Upper lobe of left lung (tissue), 4 donors: ENCODE measurements around the gene B4GALNT3.

Experiments used
- CTCF ChIP-seq, 6 experiments: fragments of 450-650 bp in 4 of 6; fragments of 200-600 bp in 2 of 6; sonication (generic) in 2 of 6; IDR thresholded peaks; one replicate each; pipeline ENCODE4 v1.5.1; 2016 to 2019; ENCODE audit warnings: antibody characterized with exemption in 6 of 6
- EP300 ChIP-seq, 4 donors: sonication (generic); formaldehyde crosslinking; IDR thresholded peaks; one replicate each; pipeline ENCODE4 v1.5.1; 2017; ENCODE audit warnings: antibody characterized with exemption in 4 of 4, control low read depth in 2 of 4
- POLR2A ChIP-seq, 4 donors: fragments of 450-650 bp; IDR thresholded peaks; one replicate each; pipeline ENCODE4 v1.5.1; 2016 to 2017; ENCODE audit warnings: antibody characterized with exemption in 4 of 4, mild to moderate bottlenecking in 2 of 4
- POLR2AphosphoS5 ChIP-seq, 2 donors: sonication (generic); formaldehyde crosslinking; IDR thresholded peaks; one replicate each; pipeline ENCODE4 v1.5.1; 2017; ENCODE audit warnings: antibody characterized with exemption in 2 of 2

GRCh38 chr12:560691-561390 is 101.1 kb downstream of the B4GALNT3 start:
- no peak for TF ChIP-seq CTCF (IDR thresholded peaks at IDR 0.05)
- no peak for TF ChIP-seq POLR2A (IDR thresholded peaks at IDR 0.05)
- no peak for TF ChIP-seq POLR2AphosphoS5 (IDR thresholded peaks at IDR 0.05)
- TF ChIP-seq EP300 (IDR thresholded peaks at IDR 0.05) = no peak
